NCI-H526 treated with DMSO at 0.1 percent for 48 hours (cell line): ENCODE data around the gene BACE2.

Experiments used
- DNase-seq: peaks from one replicate; lab custom pipeline; 2025; lab: John Stamatoyannopoulos, UW

The BACE2 gene

GRCh38 chr21:41167348-41168342 lies at the start of gene BACE2:
TSS of gene BACE2 (plus strand) at chr21:41168160. CDS start at chr21:41168264, 104 bp downstream.
- peak; percentile 28 for DNase-seq

GRCh38 chr21:41119901-41120300 lies 48.1 kb upstream of the BACE2 start:
- no peak for DNase-seq

- no peak for DNase-seq
These were observed 47.0 kb upstream of the BACE2 start for GRCh38 chr21:41120997-41121396.

- DNase-seq, result peak; percentile 19
These were observed 46.1 kb upstream of the BACE2 start for GRCh38 chr21:41121785-41122415.

GRCh38 chr21:41124641-41125201 lies 43.2 kb upstream of the BACE2 start:
- no peak for DNase-seq

- DNase-seq, result no peak
These were observed 39.0 kb upstream of the BACE2 start for GRCh38 chr21:41128981-41129380.

GRCh38 chr21:41130883-41131282 lies 37.1 kb upstream of the BACE2 start:
- no peak for DNase-seq

- no peak for DNase-seq
These were observed 34.0 kb upstream of the BACE2 start for GRCh38 chr21:41133874-41134522.

- no peak for DNase-seq
These were observed 32.2 kb upstream of the BACE2 start for GRCh38 chr21:41135746-41136145.

- no peak for DNase-seq
These were observed 31.7 kb upstream of the BACE2 start for GRCh38 chr21:41136286-41136685.

GRCh38 chr21:41137401-41137800 lies 30.6 kb upstream of the BACE2 start:
- no peak for DNase-seq

GRCh38 chr21:41137889-41138288 lies 30.1 kb upstream of the BACE2 start:
- no peak for DNase-seq

GRCh38 chr21:41138711-41139110 lies 29.2 kb upstream of the BACE2 start:
- DNase-seq, result no peak

GRCh38 chr21:41139275-41139674 lies 28.7 kb upstream of the BACE2 start:
- no peak for DNase-seq

- no peak for DNase-seq
These were observed 28.0 kb upstream of the BACE2 start for GRCh38 chr21:41139951-41140350.

- no peak for DNase-seq
These were observed 26.9 kb upstream of the BACE2 start for GRCh38 chr21:41141031-41141457.

- peak; percentile 6 for DNase-seq
These were observed 25.7 kb upstream of the BACE2 start for GRCh38 chr21:41142051-41142795.

- DNase-seq, result no peak
These were observed 24.2 kb upstream of the BACE2 start for GRCh38 chr21:41143596-41144325.

- no peak for DNase-seq
These were observed 20.6 kb upstream of the BACE2 start for GRCh38 chr21:41147096-41147978.

- DNase-seq, result no peak
These were observed 20.0 kb upstream of the BACE2 start for GRCh38 chr21:41147979-41148355.
